B cell (primary cell): ENCODE measurements around the gene ZC3H18. TPM values are rescaled to one million over a fixed set of nuclear protein-coding genes. Genes with fewer than 3 reads are reported as not detected.

Experiments
- ATAC-seq: fragments of 200-7000 bp; cut with Tn5 transposase; one replicate; pipeline ENCODE4 v1.10.0; 2021; ENCODE audit warnings: low read depth, mild to moderate bottlenecking, moderate number of reproducible peaks, moderate library complexity
- CTCF ChIA-PET: fragments of 350-600 bp; sonication (Branson Sonifier 250); formaldehyde crosslinking; loops from one replicate; lab custom pipeline; 2021; ENCODE audit warnings: antibody characterized with exemption, inconsistent platforms; lab: Charles Lee
- POLR2A ChIA-PET: fragments of 350-600 bp; sonication (Branson Sonifier 250); formaldehyde crosslinking; loops from one replicate; lab custom pipeline; 2021; ENCODE audit warnings: antibody characterized with exemption; lab: Charles Lee
- DNase-seq: peaks from one replicate; pipeline ENCODE4 v3.0.0; 2013
- H2AFZ ChIP-seq: 2 replicates; pipeline ENCODE4 v1.6.1; 2012; ENCODE audit warnings: mild to moderate bottlenecking, low read depth, low read length; ENCODE audit not compliant: insufficient read depth, poor library complexity, severe bottlenecking
- H3K27ac ChIP-seq, 2 donors: 1 replicate in 1 of 2; 2 replicates in 1 of 2; pipeline ENCODE4 v1.5.1; 2012 to 2013; ENCODE audit warnings: low read length in 2 of 2, mild to moderate bottlenecking in 2 of 2, moderate library complexity in 1 of 2
- H3K27me3 ChIP-seq, 4 experiments: fragments of 200-600 bp in 1 of 4; sonication (generic) in 1 of 4; replicated peaks in 1 of 4; 1 replicate in 2 of 4; 2 replicates in 2 of 4; pipeline versions ENCODE4 v1.6.1 to v1.7.0; 2013 to 2016; ENCODE audit warnings: low read length in 3 of 4, mild to moderate bottlenecking in 2 of 4, mixed read lengths in 1 of 4, moderate library complexity in 1 of 4; ENCODE audit not compliant: insufficient read depth in 4 of 4, control insufficient read depth in 3 of 4; ENCODE audit errors: control extremely low read depth in 1 of 4
- H3K36me3 ChIP-seq, 2 experiments: replicated peaks in 1 of 2; 1 replicate in 1 of 2; 2 replicates in 1 of 2; pipeline versions ENCODE4 v1.6.1 to v1.7.1; 2013; ENCODE audit warnings: low read length in 1 of 2; ENCODE audit not compliant: insufficient read depth in 2 of 2, control insufficient read depth in 1 of 2; ENCODE audit errors: control extremely low read depth in 1 of 2, extremely low read depth in 1 of 2
- H3K4me1 ChIP-seq, 2 donors: fragments of 200-600 bp in 1 of 2; sonication (generic) in 1 of 2; 1 replicate in 1 of 2; 2 replicates in 1 of 2; pipeline versions ENCODE4 v1.5.1 to v1.6.1; 2013 to 2017; ENCODE audit warnings: low read length in 2 of 2; ENCODE audit not compliant: control insufficient read depth in 2 of 2, insufficient read depth in 2 of 2
- H3K4me2 ChIP-seq: replicated peaks from 2 replicates; pipeline ENCODE3; 2012; ENCODE audit warnings: mild to moderate bottlenecking, low read depth, low read length; ENCODE audit not compliant: poor library complexity, severe bottlenecking
- H3K4me3 ChIP-seq, 5 experiments: fragments of 200-600 bp in 1 of 5; sonication (generic) in 1 of 5; 1 replicate in 3 of 5; 2 replicates in 2 of 5; pipeline versions ENCODE4 v1.5.1 to v1.7.0; 2011 to 2016; ENCODE audit warnings: low read length in 4 of 5, mild to moderate bottlenecking in 4 of 5, low read depth in 2 of 5, control low read depth in 1 of 5, moderate library complexity in 1 of 5; ENCODE audit not compliant: insufficient read depth in 1 of 5; ENCODE audit errors: control extremely low read depth in 1 of 5, extremely low read depth in 1 of 5
- H3K79me2 ChIP-seq: fragments of 200-600 bp; sonication (generic); one replicate; pipeline ENCODE4 v1.6.0; 2016; ENCODE audit warnings: low read length; ENCODE audit not compliant: control insufficient read depth, insufficient read depth
- H3K9ac ChIP-seq: fragments of 200-600 bp; sonication (generic); 2 replicates; pipeline ENCODE4 v1.6.1; 2017; ENCODE audit warnings: mild to moderate bottlenecking, low read length, moderate library complexity
- H3K9me3 ChIP-seq, 3 donors: one replicate each; pipeline versions ENCODE4 v1.6.1 to v1.7.1; 2013; ENCODE audit warnings: low read length in 2 of 3; ENCODE audit not compliant: control insufficient read depth in 2 of 3, insufficient read depth in 1 of 3; ENCODE audit errors: control extremely low read depth in 1 of 3
- H4K20me1 ChIP-seq: 2 replicates; pipeline ENCODE4 v1.6.0; 2012; ENCODE audit warnings: mild to moderate bottlenecking, low read length; ENCODE audit not compliant: insufficient read depth, control insufficient read depth, poor library complexity, severe bottlenecking
- H3K27ac Mint-ChIP-seq: one replicate; pipeline ENCODE4 v1.8.0; 2021; ENCODE audit warnings: mixed read lengths
- H3K27me3 Mint-ChIP-seq: one replicate; pipeline ENCODE4 v1.8.0; 2021; ENCODE audit warnings: mixed read lengths
- H3K4me1 Mint-ChIP-seq: one replicate; pipeline ENCODE4 v1.8.0; 2021; ENCODE audit warnings: mixed read lengths
- H3K4me3 Mint-ChIP-seq: one replicate; pipeline ENCODE4 v1.8.0; 2021; ENCODE audit warnings: mixed read lengths
- H3K9me3 Mint-ChIP-seq: one replicate; pipeline ENCODE4 v1.8.0; 2022; ENCODE audit warnings: mixed read lengths; ENCODE audit not compliant: insufficient read depth
- EZH2 ChIP-seq: IDR thresholded peaks from 2 replicates; pipeline ENCODE4 v1.6.1; 2012; ENCODE audit warnings: borderline replicate concordance, low read depth, mild to moderate bottlenecking, moderate library complexity, low read length; ENCODE audit not compliant: insufficient read depth, poor library complexity, severe bottlenecking
- WGBS: methylation state at CpG from one replicate; pipeline ENCODE4 v1.1.5; 2013; ENCODE audit warnings: missing lambda C conversion rate; ENCODE audit not compliant: insufficient coverage; 5-methylcytosine and 5-hydroxymethylcytosine counted together
- intact Hi-C: fragments of 100-400 bp; cut with micrococcal nuclease; formaldehyde crosslinking; loops from one replicate; pipeline ENCODE4 v1.10.0; 2022
- polyA plus RNA-seq: library from polyadenylated mRNA; depleted of rRNA; stranded (reverse); fragments of >200 nt; gene quantifications from 2 replicates; pipeline ENCODE4 v1.2.3, GENCODE V29; 2012
- total RNA-seq, 2 donors: library from RNA; stranded (reverse); fragments of 120-200 nt in 1 of 2; gene quantifications; 1 replicate in 1 of 2; 2 replicates in 1 of 2; pipeline versions ENCODE4 v1.2.3 to v1.2.4, GENCODE V29; 2013 to 2022
- TF ChIP-seq, protein P1 (sequence below): fragments of 200-600 bp; IDR thresholded peaks from one replicate; pipeline ENCODE4 v1.8.0; 2022; ENCODE audit warnings: antibody characterized with exemption, mild to moderate bottlenecking

Gene ZC3H18
- total and polyA plus RNA-seq, 2 donors (not counting 1 experiment from before 2014, with no cell fraction given), result 40.4 to 74.2 TPM

DNA sequence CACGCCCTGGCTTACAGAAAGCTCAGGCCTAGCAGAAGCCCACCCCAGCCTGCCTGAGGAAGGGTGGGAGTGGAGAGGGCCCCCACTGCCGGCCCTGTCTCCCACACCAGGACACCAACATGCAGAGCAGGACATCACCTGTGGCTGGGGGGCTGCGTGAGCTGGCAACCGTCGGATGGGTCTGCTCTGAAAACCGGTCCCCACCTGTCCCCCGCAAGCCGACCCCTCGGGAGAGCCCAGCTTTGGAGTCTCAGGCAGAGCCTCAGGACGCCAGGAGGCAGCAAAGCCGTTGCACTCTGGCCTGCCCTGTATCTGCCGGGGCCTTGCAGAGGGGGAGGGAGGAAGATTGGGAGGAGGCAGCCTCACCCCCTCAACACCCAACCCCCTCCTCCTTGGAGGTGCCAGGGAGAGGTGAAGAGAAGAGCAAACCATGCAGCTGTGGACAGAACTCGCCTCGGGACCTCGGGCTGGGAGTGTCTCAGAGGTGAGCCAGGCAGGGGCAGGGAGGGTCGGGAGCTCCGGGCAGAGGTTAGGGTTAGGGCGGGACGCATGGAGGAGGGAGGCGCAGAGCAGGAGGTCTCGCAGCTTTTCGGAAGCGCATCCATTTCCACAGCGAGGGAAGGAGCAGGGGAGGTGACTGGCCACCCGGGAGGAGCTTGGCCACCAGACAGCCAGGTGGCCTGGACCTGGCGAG lies 30.4 kb upstream of the ZC3H18 start:
- Histone ChIP-seq H3K9ac (no peak overlapping the region), H3K4me2 (no peak overlapping the region), H4K20me1 (peaks cover 10% of the 10 kb centered on the region), H2AFZ (no peak overlapping the region), H3K27me3 (peaks cover 0 to 39% (median 9%) of the 10 kb centered on the region in 4 experiments), H3K79me2 (peaks cover 9% of the 10 kb centered on the region), H3K4me3 (no peak overlapping the region), H3K9me3 (peaks cover 2 to 39% (median 25%) of the 10 kb centered on the region in 3 donors), H3K36me3 (peaks cover 0 to 2% of the 10 kb centered on the region in 2 experiments), H3K4me1 (peaks cover 7 to 10% of the 10 kb centered on the region in 2 donors), H3K27ac (no peak overlapping the region)
- ATAC-seq (no peak), DNase-seq (no peak)
- TF ChIP-seq, protein P1, sequence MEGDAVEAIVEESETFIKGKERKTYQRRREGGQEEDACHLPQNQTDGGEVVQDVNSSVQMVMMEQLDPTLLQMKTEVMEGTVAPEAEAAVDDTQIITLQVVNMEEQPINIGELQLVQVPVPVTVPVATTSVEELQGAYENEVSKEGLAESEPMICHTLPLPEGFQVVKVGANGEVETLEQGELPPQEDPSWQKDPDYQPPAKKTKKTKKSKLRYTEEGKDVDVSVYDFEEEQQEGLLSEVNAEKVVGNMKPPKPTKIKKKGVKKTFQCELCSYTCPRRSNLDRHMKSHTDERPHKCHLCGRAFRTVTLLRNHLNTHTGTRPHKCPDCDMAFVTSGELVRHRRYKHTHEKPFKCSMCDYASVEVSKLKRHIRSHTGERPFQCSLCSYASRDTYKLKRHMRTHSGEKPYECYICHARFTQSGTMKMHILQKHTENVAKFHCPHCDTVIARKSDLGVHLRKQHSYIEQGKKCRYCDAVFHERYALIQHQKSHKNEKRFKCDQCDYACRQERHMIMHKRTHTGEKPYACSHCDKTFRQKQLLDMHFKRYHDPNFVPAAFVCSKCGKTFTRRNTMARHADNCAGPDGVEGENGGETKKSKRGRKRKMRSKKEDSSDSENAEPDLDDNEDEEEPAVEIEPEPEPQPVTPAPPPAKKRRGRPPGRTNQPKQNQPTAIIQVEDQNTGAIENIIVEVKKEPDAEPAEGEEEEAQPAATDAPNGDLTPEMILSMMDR, result no peak
- no peak for TF ChIP-seq EZH2
- POLR2A ChIA-PET, result no interaction called here
- H3K27me3 Mint-ChIP-seq, result peaks cover 8% of the 10 kb centered on the region
- CTCF ChIA-PET, result no interaction called here
- H3K9me3 Mint-ChIP-seq, result peaks cover 6% of the 10 kb centered on the region
- peaks cover 8% of the 10 kb centered on the region for H3K4me1 Mint-ChIP-seq
- 44% methylated on average over 21 of the region's 26 CpGs for WGBS
- no peak overlapping the region for H3K27ac Mint-ChIP-seq
- H3K4me3 Mint-ChIP-seq, result no peak overlapping the region
- intact Hi-C loops, result no loop called here

DNA sequence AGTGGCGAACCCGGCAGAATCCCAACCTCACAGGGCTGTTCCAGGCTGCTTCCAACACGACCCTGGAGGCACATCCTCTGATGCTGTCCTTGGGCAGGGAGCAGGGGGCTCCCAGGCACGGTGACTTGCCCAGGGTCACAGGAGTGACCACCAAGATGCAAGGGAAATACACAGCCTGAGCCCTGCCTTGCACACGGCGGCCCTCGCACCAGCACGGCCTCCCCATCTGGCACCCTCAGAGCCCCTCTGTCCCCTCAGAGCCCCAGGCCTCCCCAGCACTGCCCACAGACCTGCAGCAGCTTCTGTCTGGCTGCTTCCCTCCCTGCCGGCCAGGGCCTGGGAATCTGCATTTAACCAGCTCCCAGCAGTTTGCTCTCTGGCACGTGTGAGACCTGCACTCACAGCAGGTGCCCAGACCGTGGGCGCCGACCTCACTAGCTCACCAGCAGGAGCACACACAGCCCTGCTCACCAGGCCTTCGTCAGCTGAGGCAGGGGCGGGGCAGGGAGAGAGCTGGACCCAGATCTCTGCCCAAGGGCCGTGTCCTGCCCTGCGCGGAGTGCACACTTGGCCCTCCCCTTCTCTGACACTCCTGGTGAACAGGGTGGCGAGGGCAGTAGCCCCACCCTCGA lies 29.7 kb upstream of the ZC3H18 start:
- POLR2A ChIA-PET, result no interaction called here
- Histone ChIP-seq H3K4me3 (no peak overlapping the region), H3K4me1 (peaks cover under 1 to 3% of the 10 kb centered on the region in 2 donors), H3K27me3 (peaks cover 0 to 45% (median 9%) of the 10 kb centered on the region in 4 experiments), H3K79me2 (peaks cover 2% of the 10 kb centered on the region), H3K9ac (no peak overlapping the region), H3K9me3 (peaks cover 2 to 45% (median 25%) of the 10 kb centered on the region in 3 donors), H3K27ac (no peak overlapping the region), H3K4me2 (no peak overlapping the region), H2AFZ (no peak overlapping the region), H3K36me3 (no peaks in the 10 kb centered on the region), H4K20me1 (peaks cover 3% of the 10 kb centered on the region)
- Mint-ChIP-seq H3K27me3 (peaks cover 8% of the 10 kb centered on the region), H3K4me1 (peaks cover 6% of the 10 kb centered on the region), H3K4me3 (no peak overlapping the region), H3K9me3 (peaks cover 6% of the 10 kb centered on the region), H3K27ac (no peak overlapping the region)
- intact Hi-C loops, result no loop called here
- 59% methylated on average over 18 of the region's 20 CpGs for WGBS
- no peak for TF ChIP-seq EZH2
- TF ChIP-seq, protein P1, result no peak
- CTCF ChIA-PET, result no interaction called here
- DNase-seq (no peak), ATAC-seq (no peak)
